A549 treated with DMSO at 1 μM for 4 hours (cell line): ENCODE measurements around the gene LONP1. TPM values are rescaled to one million over a fixed set of nuclear protein-coding genes. Genes with fewer than 3 reads are reported as not detected.

Source experiments
- total RNA-seq: library from RNA; stranded (reverse); fragments of 200-300 nt; extraction: Qiagen RNA extraction; gene quantifications from 5 replicates; pipeline ENCODE4 v1.2.3, GENCODE V29; 2022; ENCODE audit warnings: low read depth

Gene LONP1, protein sequence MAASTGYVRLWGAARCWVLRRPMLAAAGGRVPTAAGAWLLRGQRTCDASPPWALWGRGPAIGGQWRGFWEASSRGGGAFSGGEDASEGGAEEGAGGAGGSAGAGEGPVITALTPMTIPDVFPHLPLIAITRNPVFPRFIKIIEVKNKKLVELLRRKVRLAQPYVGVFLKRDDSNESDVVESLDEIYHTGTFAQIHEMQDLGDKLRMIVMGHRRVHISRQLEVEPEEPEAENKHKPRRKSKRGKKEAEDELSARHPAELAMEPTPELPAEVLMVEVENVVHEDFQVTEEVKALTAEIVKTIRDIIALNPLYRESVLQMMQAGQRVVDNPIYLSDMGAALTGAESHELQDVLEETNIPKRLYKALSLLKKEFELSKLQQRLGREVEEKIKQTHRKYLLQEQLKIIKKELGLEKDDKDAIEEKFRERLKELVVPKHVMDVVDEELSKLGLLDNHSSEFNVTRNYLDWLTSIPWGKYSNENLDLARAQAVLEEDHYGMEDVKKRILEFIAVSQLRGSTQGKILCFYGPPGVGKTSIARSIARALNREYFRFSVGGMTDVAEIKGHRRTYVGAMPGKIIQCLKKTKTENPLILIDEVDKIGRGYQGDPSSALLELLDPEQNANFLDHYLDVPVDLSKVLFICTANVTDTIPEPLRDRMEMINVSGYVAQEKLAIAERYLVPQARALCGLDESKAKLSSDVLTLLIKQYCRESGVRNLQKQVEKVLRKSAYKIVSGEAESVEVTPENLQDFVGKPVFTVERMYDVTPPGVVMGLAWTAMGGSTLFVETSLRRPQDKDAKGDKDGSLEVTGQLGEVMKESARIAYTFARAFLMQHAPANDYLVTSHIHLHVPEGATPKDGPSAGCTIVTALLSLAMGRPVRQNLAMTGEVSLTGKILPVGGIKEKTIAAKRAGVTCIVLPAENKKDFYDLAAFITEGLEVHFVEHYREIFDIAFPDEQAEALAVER
- total RNA-seq: 52.8 to 65.6 TPM (median 60.4 TPM) in 5 replicates

DNA sequence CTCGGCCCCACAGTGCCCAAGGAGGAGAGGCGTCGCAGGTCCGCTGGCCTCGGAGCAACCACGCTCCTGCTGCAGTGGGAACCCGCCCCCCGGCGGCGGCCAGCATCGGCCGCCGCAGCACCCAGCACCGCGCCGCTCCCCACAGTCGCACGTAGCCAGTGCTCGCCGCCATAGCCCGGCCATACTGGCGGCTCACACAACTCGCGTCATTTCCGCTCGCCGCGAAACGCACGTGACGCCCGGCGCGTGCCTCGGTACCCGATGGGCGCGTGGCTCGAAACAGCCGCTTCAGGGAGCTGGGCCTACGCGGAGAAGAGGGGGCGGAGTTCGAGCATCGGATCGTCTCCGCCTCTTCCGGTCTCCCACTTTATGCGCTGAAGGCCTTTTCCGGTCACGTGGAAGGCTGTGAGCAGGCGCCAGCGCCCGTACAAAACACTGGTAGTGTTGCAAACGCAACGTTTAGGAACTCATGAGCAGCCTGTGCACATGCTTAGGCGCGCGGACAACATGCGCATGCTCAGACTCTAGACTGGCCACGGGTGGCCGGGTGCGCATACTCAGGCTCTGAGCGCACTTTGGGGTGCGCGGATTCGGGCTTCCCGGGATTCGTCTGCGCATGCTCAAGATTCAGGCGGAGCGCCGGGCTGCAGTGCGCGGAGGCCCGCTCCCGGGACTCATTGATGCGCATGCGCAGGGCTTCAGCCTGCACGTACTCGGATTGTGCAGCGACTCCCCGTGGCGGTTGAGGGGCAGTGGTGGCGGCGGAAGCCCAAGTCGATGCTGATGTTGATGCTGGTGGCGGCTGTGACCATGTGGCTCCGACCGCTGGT is at the start of gene LONP1, which contains the start of gene CATSPERD:
Gene LONP1 (minus strand): TSS at position 186 of the 830 bp plus-strand sequence. CDS start 14 bp downstream, at position 172.
Gene CATSPERD (plus strand): TSS at position 677 of the 830 bp plus-strand sequence. CDS start 101 bp downstream, at position 778.

GRCh38 chr19:5690125-5690954 is 29.6 kb downstream of the LONP1 start, which contains the start of gene RPL36:
RPL36 (plus strand) TSS chr19:5690295; CDS start chr19:5690508, 213 bp downstream.

GRCh38 chr19:5680437-5681368 is 39.2 kb downstream of the LONP1 start, which contains the start of the genes HSD11B1L and MICOS13:
HSD11B1L (plus strand) TSS chr19:5681027; CDS start chr19:5684833, 3,806 bp downstream.
MICOS13 (minus strand) TSS chr19:5680516; CDS start chr19:5680486, 30 bp downstream.

Other genes with a start within 250 kb of the LONP1 start
- gene TINCR, start 152.2 kb downstream of the LONP1 start, total RNA-seq: 1.6 to 3.4 TPM (median 2.2 TPM) in 5 replicates
- gene SAFB2, start 97.4 kb downstream of the LONP1 start, total RNA-seq: 33.4 to 43.4 TPM (median 39.0 TPM) in 5 replicates
- 52.6 to 64.8 TPM (median 61.8 TPM) in 5 replicates for gene SAFB, start 97.1 kb downstream of the LONP1 start, total RNA-seq
- 47.2 to 69.6 TPM (median 61.4 TPM) in 5 replicates for gene MICOS13, start 39.6 kb downstream of the LONP1 start, total RNA-seq
- 3.4 to 5.3 TPM (median 3.9 TPM) in 5 replicates for gene HSD11B1L, start 39.1 kb downstream of the LONP1 start, total RNA-seq
- 726 to 796 TPM (median 738 TPM) in 5 replicates for gene RPL36, start 29.9 kb downstream of the LONP1 start, total RNA-seq
- not detected in 5 replicates for gene CATSPERD, start 491 bp upstream of the LONP1 start, total RNA-seq
- gene PRR22, start 64.6 kb upstream of the LONP1 start, total RNA-seq: 2.1 to 3.2 TPM (median 2.6 TPM) in 5 replicates
- 27.4 to 33.9 TPM (median 30.2 TPM) in 5 replicates for gene DUS3L, start 71.0 kb upstream of the LONP1 start, total RNA-seq
- gene NRTN, start 84.9 kb upstream of the LONP1 start, total RNA-seq: 0.46 to 0.94 TPM (median 0.64 TPM) in 5 replicates
- not detected in 5 replicates for gene FUT6, start 119.6 kb upstream of the LONP1 start, total RNA-seq
- gene FUT3, start 131.3 kb upstream of the LONP1 start, total RNA-seq: 0.07 to 0.14 TPM in 2 of 5 replicates, not detected in the others
- 0.11 TPM in 1 of 5 replicates, not detected in the others for gene FUT5, start 150.4 kb upstream of the LONP1 start, total RNA-seq
- gene NDUFA11, start 183.6 kb upstream of the LONP1 start, total RNA-seq: 248 to 285 TPM (median 265 TPM) in 5 replicates
- gene VMAC, start 184.7 kb upstream of the LONP1 start, total RNA-seq: 0.36 to 0.94 TPM (median 0.60 TPM) in 5 replicates
- 0.64 to 1.3 TPM (median 1.0 TPM) in 5 replicates for gene CAPS, start 194.1 kb upstream of the LONP1 start, total RNA-seq